Dedifferentiated amniotic fluid mesenchymal stem cell (primary cell): ENCODE results near the gene MEIS1.

Source experiments
- DNase-seq: peaks from one replicate; pipeline ENCODE4 v3.0.0-alpha.2; 2016; ENCODE audit errors: extremely low spot score

Gene MEIS1

GRCh38 chr2:66535574-66536289, 100.8 kb downstream of the MEIS1 start:
- DNase-seq = no peak

DNA sequence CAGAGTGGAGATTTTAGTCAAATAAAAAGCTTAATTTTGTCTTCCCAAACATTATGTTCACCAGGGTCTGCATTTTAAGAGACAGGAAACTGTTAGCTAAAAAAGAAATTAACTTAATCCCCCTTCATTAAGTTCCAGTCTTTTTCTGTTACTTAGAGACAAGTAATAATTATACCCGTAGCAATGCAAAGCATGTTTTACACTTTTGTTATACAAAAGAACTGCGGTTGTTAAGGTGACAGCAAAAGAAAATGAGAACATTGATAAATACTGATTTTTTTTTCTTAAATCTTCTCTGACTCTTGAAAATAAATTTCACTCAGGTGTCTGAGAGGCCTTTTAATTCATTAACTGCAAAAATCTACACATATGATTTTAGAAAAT, 101.4 kb downstream of the MEIS1 start:
- no peak for DNase-seq

DNA sequence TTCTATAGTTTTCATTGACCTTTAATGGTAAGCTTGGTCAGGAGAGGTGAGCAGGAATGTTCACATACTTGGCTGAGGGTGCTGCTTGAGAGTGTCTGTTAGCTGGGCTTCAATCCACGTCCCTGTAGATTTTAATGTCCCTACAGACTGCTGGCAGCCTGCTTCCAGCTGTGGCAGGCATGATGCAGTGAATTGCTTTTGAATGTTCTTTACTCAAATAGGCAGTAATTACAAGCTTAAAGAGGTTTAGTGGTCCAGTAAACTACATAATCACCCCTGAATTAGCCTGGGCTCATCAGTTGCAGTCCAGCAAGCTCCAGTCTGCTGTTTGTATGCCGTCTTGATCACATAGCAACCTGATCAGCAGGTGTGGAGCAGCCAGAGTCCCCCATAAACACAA, 102.1 kb downstream of the MEIS1 start:
- DNase-seq = no peak

DNA sequence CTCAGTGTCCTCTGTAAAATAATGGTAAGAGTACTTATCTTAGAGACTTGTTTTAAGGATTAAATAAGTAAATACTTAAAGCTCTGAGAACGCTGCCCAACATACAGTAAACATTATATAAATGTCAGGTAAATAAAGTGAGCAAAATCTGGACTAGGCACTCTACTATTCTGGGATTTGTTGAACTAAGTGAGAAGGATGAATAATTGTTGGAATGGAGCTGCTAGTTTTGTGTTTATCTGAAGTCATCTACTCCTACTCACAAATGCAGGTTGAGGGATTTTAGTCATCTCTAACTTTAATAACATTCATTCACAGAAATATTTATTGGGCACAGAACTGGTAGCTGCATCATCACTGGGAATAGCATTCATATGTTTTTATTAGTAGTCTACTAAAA, 103.4 kb downstream of the MEIS1 start:
- no peak for DNase-seq

GRCh38 chr2:66539452-66539851, 104.5 kb downstream of the MEIS1 start:
- DNase-seq = no peak

- DNase-seq = no peak
Measured at GRCh38 chr2:66541646-66542045, 106.7 kb downstream of the MEIS1 start.

DNA sequence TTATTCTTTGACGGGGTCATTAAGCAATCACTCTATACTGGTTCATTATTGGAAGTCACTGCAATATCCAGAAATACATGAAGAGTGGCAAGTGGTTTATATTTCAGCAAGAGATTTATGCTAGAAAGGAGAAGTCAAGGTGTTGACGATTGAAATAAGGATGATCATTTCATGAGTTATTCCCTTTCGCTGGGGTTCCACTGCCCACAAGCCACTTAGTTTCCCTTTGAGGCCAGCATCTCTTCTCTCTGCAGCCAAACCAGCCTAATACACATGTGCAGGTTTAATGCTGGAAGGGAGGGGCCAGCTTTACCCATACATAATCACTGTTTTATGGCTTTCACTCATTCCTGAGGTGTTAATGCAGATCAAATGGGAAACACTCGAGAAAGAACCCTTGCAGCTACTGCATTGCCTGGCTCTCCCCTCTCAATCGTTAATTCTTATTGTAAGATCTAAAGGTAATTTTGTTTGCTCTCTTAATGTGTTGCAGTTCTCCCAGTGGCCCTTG, 108.4 kb downstream of the MEIS1 start:
- no peak for DNase-seq

GRCh38 chr2:66544258-66544657, 109.3 kb downstream of the MEIS1 start:
- DNase-seq = no peak

DNA sequence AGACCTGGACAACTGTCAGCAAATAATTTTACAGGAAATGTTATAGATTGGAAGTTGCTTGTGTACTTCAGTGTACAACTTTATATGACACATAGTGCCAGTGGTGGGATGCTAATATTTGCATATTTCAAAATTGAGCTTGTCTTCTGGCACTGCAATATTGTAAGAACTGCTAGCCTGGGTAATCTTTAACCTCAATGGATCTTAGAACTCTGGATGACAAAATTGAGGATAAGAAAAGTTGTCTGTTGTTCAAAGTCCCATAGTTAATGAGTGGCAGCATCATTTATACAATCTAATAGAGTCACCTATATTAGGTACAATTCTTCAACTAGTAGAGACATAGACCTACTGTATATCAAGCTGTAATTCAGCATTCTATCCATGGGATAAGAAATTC, 110.3 kb downstream of the MEIS1 start:
- no peak for DNase-seq

DNA sequence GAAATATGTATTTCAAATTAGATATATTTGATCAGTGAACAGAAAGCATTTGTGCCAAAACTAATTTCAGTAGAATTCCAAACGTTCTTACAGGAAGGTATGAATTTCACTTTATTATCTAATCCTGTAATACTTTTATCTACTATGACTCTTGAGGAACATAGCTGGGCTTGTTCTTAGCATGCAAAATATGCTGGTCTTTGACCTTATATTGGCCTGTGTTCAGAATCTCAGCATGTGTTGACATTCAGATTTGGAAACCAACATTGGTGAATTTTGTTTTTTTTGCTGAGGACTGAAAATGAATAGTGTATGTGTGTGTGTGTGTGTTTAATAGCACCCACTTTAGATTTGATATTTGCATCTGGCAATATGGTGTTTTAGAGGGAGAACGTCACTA, 112.2 kb downstream of the MEIS1 start:
- DNase-seq = no peak

GRCh38 chr2:66547887-66548286, 113.0 kb downstream of the MEIS1 start:
- no peak for DNase-seq

GRCh38 chr2:66548422-66548821, 113.5 kb downstream of the MEIS1 start:
- no peak for DNase-seq

- no peak for DNase-seq
Measured at GRCh38 chr2:66550826-66551225, 115.9 kb downstream of the MEIS1 start.

GRCh38 chr2:66553370-66553769, 118.4 kb downstream of the MEIS1 start:
- no peak for DNase-seq

GRCh38 chr2:66555091-66555490, 120.2 kb downstream of the MEIS1 start:
- DNase-seq = no peak

GRCh38 chr2:66555501-66556324, 120.8 kb downstream of the MEIS1 start:
- DNase-seq = no peak

- no peak for DNase-seq
Measured at GRCh38 chr2:66559672-66560071, 124.7 kb downstream of the MEIS1 start.

DNA sequence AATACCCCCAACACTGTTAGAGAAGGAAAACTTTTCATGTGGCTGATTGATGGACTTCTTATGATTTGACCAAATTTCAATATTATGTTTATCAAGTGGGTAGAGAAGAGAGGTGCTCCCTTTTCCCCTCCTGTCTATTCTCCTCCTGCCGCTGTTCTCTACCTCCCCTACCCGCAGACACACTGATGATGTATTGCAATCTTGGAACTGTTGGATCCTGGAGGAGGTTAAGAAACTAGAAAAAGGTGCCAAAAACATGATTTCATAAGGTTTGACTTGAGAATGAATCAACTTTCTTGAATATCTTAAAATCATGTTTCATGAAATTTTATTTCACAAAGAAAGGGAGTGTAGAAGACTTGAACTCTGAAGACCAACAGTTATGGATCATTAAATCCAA, 125.8 kb downstream of the MEIS1 start:
- DNase-seq = no peak

DNA sequence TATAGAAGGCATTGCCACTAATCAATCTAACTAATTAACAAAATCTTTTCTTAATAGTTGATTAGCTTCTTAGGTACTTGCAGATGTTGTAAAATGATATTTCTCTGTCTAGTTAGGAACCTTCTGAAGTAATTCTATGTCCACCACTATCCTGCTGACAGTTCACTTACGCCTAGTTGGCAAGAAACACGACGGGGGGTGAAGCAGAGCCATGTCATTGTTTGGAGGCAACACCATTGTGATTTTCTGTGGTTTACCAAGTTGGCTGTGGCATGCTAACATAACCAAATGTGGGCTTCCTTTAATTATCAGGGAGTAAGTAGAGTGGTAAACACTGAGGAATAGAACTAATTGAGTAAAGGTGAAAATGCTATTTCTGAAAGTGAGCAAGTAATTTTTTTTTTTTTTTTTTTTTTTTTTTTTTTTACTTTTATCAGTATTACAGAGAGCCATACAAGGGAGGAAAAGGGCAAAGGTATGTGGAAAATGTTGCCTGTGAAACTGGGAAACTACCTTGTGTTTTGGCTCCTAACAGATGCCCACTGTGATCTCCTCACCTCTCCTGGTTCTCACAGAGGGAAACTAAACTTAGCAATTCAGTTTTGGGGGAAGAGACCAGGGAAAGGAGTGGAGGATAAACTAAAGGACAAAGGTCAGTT, 126.8 kb downstream of the MEIS1 start:
- no peak for DNase-seq

DNA sequence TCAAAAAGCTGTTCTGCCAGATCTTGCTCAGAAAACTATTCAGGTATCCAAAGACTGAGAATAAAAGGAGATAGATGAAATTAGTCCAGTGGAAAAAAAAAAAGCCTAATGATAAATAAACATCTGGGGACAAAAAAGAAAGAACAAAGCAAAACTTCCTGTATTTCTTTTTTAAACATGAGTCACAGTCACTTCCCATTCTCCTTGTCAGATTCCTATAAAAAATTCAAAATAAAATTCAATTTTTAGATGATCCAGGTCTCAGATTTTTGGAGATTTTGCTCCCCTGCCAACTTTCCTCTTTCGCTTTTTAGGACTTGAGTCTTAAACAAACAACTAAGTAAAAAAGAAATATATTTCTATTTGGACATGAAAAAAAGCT, 127.4 kb downstream of the MEIS1 start:
- DNase-seq = no peak

DNA sequence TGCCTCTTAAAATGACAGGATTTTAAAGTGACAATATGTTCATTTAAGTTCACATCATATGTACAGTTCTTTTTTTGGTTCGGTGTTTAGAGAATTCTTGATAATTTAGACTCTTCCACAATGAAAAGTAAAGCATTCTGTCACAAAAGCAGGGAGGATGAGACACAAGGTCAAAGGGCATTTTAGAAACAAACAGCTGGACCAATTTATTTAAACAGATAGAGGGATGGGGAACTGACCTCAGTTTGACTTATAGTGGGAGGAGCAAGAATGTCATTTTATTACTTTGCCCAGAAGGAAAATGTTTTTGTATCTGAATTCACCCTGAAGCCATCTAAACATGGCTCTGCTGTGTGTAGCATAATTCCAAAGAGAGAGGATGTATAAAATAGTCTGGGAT, 128.5 kb downstream of the MEIS1 start:
- no peak for DNase-seq

GRCh38 chr2:66565291-66565690, 130.4 kb downstream of the MEIS1 start:
- no peak for DNase-seq
